Aorta (tissue), 5 donors: ENCODE data around the gene STIM1. TPM values are rescaled to one million over a fixed set of nuclear protein-coding genes. Genes with fewer than 3 reads are reported as not detected.

Experiments
- ATAC-seq: fragments of 200-7000 bp; cut with Tn5 transposase; one replicate; pipeline ENCODE4 v1.9.1; 2022; ENCODE audit warnings: moderate library complexity; ENCODE audit not compliant: low FRiP score
- DNase-seq, 2 donors: peaks; one replicate each; pipeline ENCODE4 v3.0.0-alpha.2; 2020
- H3K27ac ChIP-seq, 2 donors: one replicate each; pipeline ENCODE4 v1.5.1; 2013; ENCODE audit warnings: low read length in 2 of 2, mild to moderate bottlenecking in 2 of 2, moderate library complexity in 2 of 2, control low read depth in 1 of 2, inconsistent platforms in 1 of 2, low read depth in 1 of 2
- H3K27me3 ChIP-seq, 2 donors: one replicate each; pipeline ENCODE4 v1.6.1; 2013; ENCODE audit warnings: control low read depth in 1 of 2, low read length in 1 of 2, mild to moderate bottlenecking in 1 of 2, moderate library complexity in 1 of 2; ENCODE audit not compliant: insufficient read depth in 2 of 2, control insufficient read depth in 1 of 2
- H3K36me3 ChIP-seq, 2 donors: one replicate each; pipeline ENCODE4 v1.6.1; 2013; ENCODE audit warnings: control low read depth in 1 of 2, low read length in 1 of 2, mild to moderate bottlenecking in 1 of 2; ENCODE audit not compliant: insufficient read depth in 2 of 2, control insufficient read depth in 1 of 2
- H3K4me1 ChIP-seq, 2 donors: one replicate each; pipeline ENCODE4 v1.6.1; 2013; ENCODE audit warnings: low read length in 2 of 2, control low read depth in 1 of 2, mild to moderate bottlenecking in 1 of 2, moderate library complexity in 1 of 2; ENCODE audit not compliant: insufficient read depth in 2 of 2, control insufficient read depth in 1 of 2
- H3K4me3 ChIP-seq, 2 donors: one replicate each; pipeline ENCODE4 v1.5.1; 2013; ENCODE audit warnings: low read length in 2 of 2, control low read depth in 1 of 2, mild to moderate bottlenecking in 1 of 2
- H3K9me3 ChIP-seq: one replicate; pipeline ENCODE4 v1.6.1; 2013; ENCODE audit warnings: mild to moderate bottlenecking, low read length; ENCODE audit not compliant: control insufficient read depth
- WGBS, 2 donors: extraction: QIAGEN DNeasy Blood & Tissue Kit; methylation state at CpG; one replicate each; pipeline ENCODE4 v1.1.7; 2013; 5-methylcytosine and 5-hydroxymethylcytosine counted together
- intact Hi-C, 2 donors: fragments of 100-400 bp; cut with DNase I; formaldehyde crosslinking; loops; one replicate each; pipeline versions ENCODE4 v1.14.2 to v1.15.0; 2022
- polyA plus RNA-seq, 2 donors: library from polyadenylated mRNA; stranded (reverse); fragments of 200-250 nt; gene quantifications; one replicate each; pipeline ENCODE4 v1.2.3, GENCODE V29; 2013
- total RNA-seq, 2 donors: library from RNA; stranded (reverse); fragmentation: NEBNext Ultra II Directional; extraction: Animal tissue kit (Norgen Biotek cat#: 25700); gene quantifications; one replicate each; pipeline ENCODE4 v1.2.1, GENCODE V29; 2021
- donor health status: healthy with polysubstance abuse.
- donor health status: Bipolar disorder and iron deficiency.
- donor health status: DM: no; HTN: no; CAD: no.
- donor health status: DM: no; HTN: no; CAD: no.
- donor health status: DM: yes; HTN: yes; CAD: no.

STIM1 gene
- total and polyA plus RNA-seq, 4 donors = 14.9 to 69.5 (median 48.8) TPM

- no peak overlapping the region for H3K27ac ChIP-seq
- DNase-seq (no peak), ATAC-seq (no peak)
- no peaks in the 10 kb centered on the region for H3K27me3 ChIP-seq
- H3K36me3 ChIP-seq = no peaks in the 10 kb centered on the region
- H3K4me3 ChIP-seq = no peak overlapping the region
- H3K9me3 ChIP-seq = no peaks in the 10 kb centered on the region
- 69 to 77% methylated on average over 5 of the region's 5 CpGs for WGBS, 2 donors
- intact Hi-C loops = no loop called here
- H3K4me1 ChIP-seq = peaks cover 10 to 21% of the 10 kb centered on the region in 2 donors
These were observed 10.7 kb downstream of the STIM1 start for GRCh38 chr11:3866206-3866605.

- Histone ChIP-seq H3K4me1 (peaks cover 10 to 18% of the 10 kb centered on the region in 2 donors), H3K27me3 (no peaks in the 10 kb centered on the region), H3K4me3 (no peak overlapping the region), H3K27ac (no peak overlapping the region), H3K36me3 (no peaks in the 10 kb centered on the region), H3K9me3 (no peaks in the 10 kb centered on the region)
- DNase-seq (no peak), ATAC-seq (no peak)
- intact Hi-C loops = no loop called here
These were observed 11.4 kb downstream of the STIM1 start for GRCh38 chr11:3866836-3867208.

GRCh38 chr11:3867209-3868091 is 12.0 kb downstream of the STIM1 start:
- 31 to 37% methylated on average over 6 of the region's 6 CpGs for WGBS, 2 donors
- H3K27ac ChIP-seq = peak overlapping the region in 1 of 2 donors; percentile 12
- intact Hi-C loops = no loop called here
- H3K9me3 ChIP-seq = no peaks in the 10 kb centered on the region
- H3K27me3 ChIP-seq = no peaks in the 10 kb centered on the region
- DNase-seq (no peak), ATAC-seq (peak; percentile 31)
- no peak overlapping the region for H3K4me3 ChIP-seq
- H3K36me3 ChIP-seq = no peaks in the 10 kb centered on the region
- peaks cover 10 to 18% of the 10 kb centered on the region in 2 donors for H3K4me1 ChIP-seq

GRCh38 chr11:3873712-3874349 is 18.4 kb downstream of the STIM1 start:
- Histone ChIP-seq H3K27me3 (no peaks in the 10 kb centered on the region), H3K4me3 (no peak overlapping the region), H3K36me3 (no peaks in the 10 kb centered on the region), H3K9me3 (no peaks in the 10 kb centered on the region), H3K4me1 (no peaks in the 10 kb centered on the region), H3K27ac (no peak overlapping the region)
- 45 to 53% methylated on average over 2 of the region's 2 CpGs for WGBS, 2 donors
- intact Hi-C loops = no loop called here
- ATAC-seq (no peak), DNase-seq (no peak)

GRCh38 chr11:3876613-3877012 is 21.1 kb downstream of the STIM1 start:
- ATAC-seq = no peak
- no peak for DNase-seq
- Histone ChIP-seq H3K27me3 (no peaks in the 10 kb centered on the region), H3K4me3 (no peak overlapping the region), H3K9me3 (no peaks in the 10 kb centered on the region), H3K36me3 (no peaks in the 10 kb centered on the region), H3K27ac (no peak overlapping the region), H3K4me1 (peaks cover 2 to 12% of the 10 kb centered on the region in 2 donors)
- WGBS, 2 donors = 64 to 75% methylated on average over 3 of the region's 3 CpGs
- intact Hi-C loops = no loop called here

- Histone ChIP-seq H3K27ac (no peak overlapping the region), H3K4me1 (peaks cover 2 to 12% of the 10 kb centered on the region in 2 donors), H3K9me3 (no peaks in the 10 kb centered on the region), H3K27me3 (no peaks in the 10 kb centered on the region), H3K36me3 (no peaks in the 10 kb centered on the region), H3K4me3 (no peak overlapping the region)
- DNase-seq (no peak), ATAC-seq (no peak)
- WGBS, 2 donors = 67 to 71% methylated on average over 8 of the region's 8 CpGs
- intact Hi-C loops = no loop called here
These were observed 22.1 kb downstream of the STIM1 start for GRCh38 chr11:3877364-3878257.

- Histone ChIP-seq H3K36me3 (no peaks in the 10 kb centered on the region), H3K27me3 (no peaks in the 10 kb centered on the region), H3K4me1 (peaks cover 2 to 12% of the 10 kb centered on the region in 2 donors), H3K27ac (no peak overlapping the region), H3K9me3 (no peaks in the 10 kb centered on the region), H3K4me3 (no peak overlapping the region)
- ATAC-seq (no peak), DNase-seq (no peak)
- intact Hi-C loops = no loop called here
These were observed 22.8 kb downstream of the STIM1 start for GRCh38 chr11:3878258-3878584.

- ATAC-seq (no peak), DNase-seq (no peak)
- H3K27me3 ChIP-seq = no peaks in the 10 kb centered on the region
- intact Hi-C loops = no loop called here
- 47 to 59% methylated on average over 3 to 4 of the region's 4 CpGs for WGBS, 2 donors
- no peaks in the 10 kb centered on the region for H3K9me3 ChIP-seq
- no peak overlapping the region for H3K4me3 ChIP-seq
- peak overlapping the region; percentile 45 to 76 for H3K27ac ChIP-seq
- H3K4me1 ChIP-seq = peaks cover 2 to 12% of the 10 kb centered on the region in 2 donors
- H3K36me3 ChIP-seq = no peaks in the 10 kb centered on the region
These were observed 23.9 kb downstream of the STIM1 start for GRCh38 chr11:3879216-3879966.
